Smooth muscle cell (in vitro differentiated cells): ENCODE results near the gene COL6A5. TPM values are rescaled to one million over a fixed set of nuclear protein-coding genes. Genes with fewer than 3 reads are reported as not detected.

Source experiments
- DNase-seq: peaks from one replicate; lab custom pipeline; 2025; ENCODE audit not compliant: unreplicated experiment; lab: John Stamatoyannopoulos, UW
- H2AFZ ChIP-seq: fragments of 200-600 bp; sonication (generic); 2 replicates; pipeline ENCODE4 v1.6.0; 2016; ENCODE audit warnings: antibody characterized with exemption, low read depth, mild to moderate bottlenecking
- H3F3A ChIP-seq: fragments of 200-600 bp; sonication (generic); 2 replicates; pipeline ENCODE4 v1.6.0; 2017; ENCODE audit warnings: antibody characterized with exemption, low read depth
- H3K27ac ChIP-seq: fragments of 200-600 bp; sonication (generic); 2 replicates; pipeline ENCODE4 v1.5.1; 2016; ENCODE audit warnings: low read depth, mild to moderate bottlenecking
- H3K27me3 ChIP-seq: fragments of 200-600 bp; sonication (generic); 2 replicates; pipeline ENCODE4 v1.6.1; 2016; ENCODE audit warnings: low read depth, mild to moderate bottlenecking
- H3K36me3 ChIP-seq: fragments of 200-600 bp; sonication (generic); 2 replicates; pipeline ENCODE4 v1.5.1; 2016; ENCODE audit warnings: low read depth
- H3K4me1 ChIP-seq: fragments of 200-600 bp; sonication (generic); 2 replicates; pipeline ENCODE4 v1.5.1; 2016; ENCODE audit warnings: low read depth
- H3K4me2 ChIP-seq: fragments of 200-600 bp; sonication (generic); 2 replicates; pipeline ENCODE4 v1.6.0; 2016; ENCODE audit warnings: mild to moderate bottlenecking
- H3K4me3 ChIP-seq: fragments of 200-600 bp; sonication (generic); 2 replicates; pipeline ENCODE4 v1.5.1; 2016; ENCODE audit warnings: mild to moderate bottlenecking
- H3K79me2 ChIP-seq: fragments of 200-600 bp; sonication (generic); 2 replicates; pipeline ENCODE4 v1.6.0; 2016; ENCODE audit warnings: low read depth, mild to moderate bottlenecking
- H3K9ac ChIP-seq: fragments of 200-600 bp; sonication (generic); 2 replicates; pipeline ENCODE4 v1.6.0; 2016; ENCODE audit warnings: low read depth
- H3K9me3 ChIP-seq: fragments of 200-600 bp; sonication (generic); replicated peaks from 2 replicates; pipeline ENCODE4 v1.5.1; 2016; ENCODE audit warnings: low read depth
- H4K20me1 ChIP-seq: fragments of 200-600 bp; sonication (generic); 2 replicates; pipeline ENCODE4 v1.6.0; 2016; ENCODE audit warnings: low read depth
- WGBS: methylation state at CpG from one replicate; pipeline ENCODE4 v1.1.7; 2016; ENCODE audit warnings: low lambda C conversion rate; 5-methylcytosine and 5-hydroxymethylcytosine counted together
- polyA plus RNA-seq: library from polyadenylated mRNA; unstranded; fragments of >200 nt; fragmentation: Nextera tagmentation; extraction: Ambion mirVana; gene quantifications from 2 replicates; pipeline ENCODE4 v1.2.1, GENCODE V29; 2016
- total RNA-seq: library from RNA; depleted of rRNA; stranded (reverse); fragments of >200 nt; gene quantifications from 2 replicates; pipeline ENCODE4 v1.2.3, GENCODE V29; 2014
- TF ChIP-seq, protein P1 (sequence below): fragments of 200-600 bp; sonication (generic); IDR thresholded peaks from 2 replicates; pipeline ENCODE4 v1.5.1; 2017; ENCODE audit warnings: borderline replicate concordance, mild to moderate bottlenecking, antibody characterized with exemption; ENCODE audit not compliant: insufficient read depth, poor library complexity, severe bottlenecking

COL6A5 gene
- total and polyA plus RNA-seq, 2 experiments from 2014 or later: 1.2 TPM; not detected in 1

DNA sequence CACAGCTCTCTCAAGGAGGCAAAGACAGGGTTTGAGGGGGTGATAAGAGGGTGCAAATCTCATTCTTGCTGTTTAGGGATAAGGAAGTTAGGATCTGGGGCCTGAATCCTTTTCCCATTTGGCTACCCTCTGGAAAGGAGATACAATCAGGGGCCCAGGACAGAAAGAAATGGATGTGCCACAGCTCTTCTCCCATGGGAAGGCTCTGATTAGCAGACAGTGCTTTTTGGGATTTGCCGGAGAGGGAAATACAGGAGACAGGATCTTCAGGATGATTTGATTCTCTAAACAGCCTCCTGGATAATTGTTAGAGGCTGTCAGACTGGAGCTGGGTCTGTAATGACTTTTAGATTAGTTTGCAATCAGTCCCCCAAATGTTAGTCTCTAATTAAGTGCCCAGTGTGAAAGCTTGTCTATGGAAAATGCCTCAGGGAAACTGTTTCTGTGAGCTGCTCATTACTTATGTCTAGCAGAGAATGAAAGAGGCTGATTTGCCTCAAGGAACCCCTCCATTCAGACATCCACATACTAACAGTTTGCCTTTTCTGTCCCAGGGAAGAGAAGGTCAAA is 67.6 kb downstream of the COL6A5 start:
- Histone ChIP-seq H3K4me3 (no peak overlapping the region), H3K79me2 (no peaks in the 10 kb centered on the region), H3K9me3 (no peaks in the 10 kb centered on the region), H3F3A (no peaks in the 10 kb centered on the region), H3K36me3 (no peaks in the 10 kb centered on the region), H3K4me2 (no peak overlapping the region), H3K9ac (no peak overlapping the region), H3K27ac (no peak overlapping the region), H3K4me1 (no peaks in the 10 kb centered on the region), H3K27me3 (no peaks in the 10 kb centered on the region), H4K20me1 (no peaks in the 10 kb centered on the region), H2AFZ (no peak overlapping the region)
- TF ChIP-seq, protein P1, sequence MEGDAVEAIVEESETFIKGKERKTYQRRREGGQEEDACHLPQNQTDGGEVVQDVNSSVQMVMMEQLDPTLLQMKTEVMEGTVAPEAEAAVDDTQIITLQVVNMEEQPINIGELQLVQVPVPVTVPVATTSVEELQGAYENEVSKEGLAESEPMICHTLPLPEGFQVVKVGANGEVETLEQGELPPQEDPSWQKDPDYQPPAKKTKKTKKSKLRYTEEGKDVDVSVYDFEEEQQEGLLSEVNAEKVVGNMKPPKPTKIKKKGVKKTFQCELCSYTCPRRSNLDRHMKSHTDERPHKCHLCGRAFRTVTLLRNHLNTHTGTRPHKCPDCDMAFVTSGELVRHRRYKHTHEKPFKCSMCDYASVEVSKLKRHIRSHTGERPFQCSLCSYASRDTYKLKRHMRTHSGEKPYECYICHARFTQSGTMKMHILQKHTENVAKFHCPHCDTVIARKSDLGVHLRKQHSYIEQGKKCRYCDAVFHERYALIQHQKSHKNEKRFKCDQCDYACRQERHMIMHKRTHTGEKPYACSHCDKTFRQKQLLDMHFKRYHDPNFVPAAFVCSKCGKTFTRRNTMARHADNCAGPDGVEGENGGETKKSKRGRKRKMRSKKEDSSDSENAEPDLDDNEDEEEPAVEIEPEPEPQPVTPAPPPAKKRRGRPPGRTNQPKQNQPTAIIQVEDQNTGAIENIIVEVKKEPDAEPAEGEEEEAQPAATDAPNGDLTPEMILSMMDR: no peak
- WGBS: 4% methylated on average over 1 of the region's 1 CpG
- no peak for DNase-seq

DNA sequence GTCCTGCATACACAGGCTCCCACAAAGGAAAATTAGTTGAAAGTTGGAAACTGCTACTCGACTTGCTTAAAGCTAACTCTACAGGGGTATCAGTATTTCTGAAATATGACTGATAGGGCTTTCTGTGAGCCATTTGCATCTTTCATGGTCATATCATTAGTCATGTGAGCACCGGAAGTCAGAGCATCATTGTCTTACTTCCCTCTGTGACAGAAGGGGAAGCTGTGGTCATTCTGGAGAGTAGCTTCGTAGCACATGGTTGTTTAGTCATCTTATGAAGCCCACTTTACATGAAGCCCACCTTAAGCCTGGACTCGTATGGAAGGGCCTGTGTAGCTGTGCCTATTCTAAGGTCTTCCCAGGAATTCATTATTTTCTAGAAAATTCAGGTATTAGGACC is 69.0 kb downstream of the COL6A5 start:
- DNase-seq: no peak
- Histone ChIP-seq H3K4me1 (no peaks in the 10 kb centered on the region), H3F3A (no peaks in the 10 kb centered on the region), H3K36me3 (no peaks in the 10 kb centered on the region), H3K9ac (no peak overlapping the region), H3K79me2 (no peaks in the 10 kb centered on the region), H3K4me2 (no peak overlapping the region), H4K20me1 (no peaks in the 10 kb centered on the region), H3K27me3 (no peaks in the 10 kb centered on the region), H3K27ac (no peak overlapping the region), H2AFZ (no peak overlapping the region), H3K4me3 (no peak overlapping the region), H3K9me3 (no peaks in the 10 kb centered on the region)
- WGBS: 93% methylated on average over 4 of the region's 4 CpGs
- TF ChIP-seq, protein P1: no peak

DNA sequence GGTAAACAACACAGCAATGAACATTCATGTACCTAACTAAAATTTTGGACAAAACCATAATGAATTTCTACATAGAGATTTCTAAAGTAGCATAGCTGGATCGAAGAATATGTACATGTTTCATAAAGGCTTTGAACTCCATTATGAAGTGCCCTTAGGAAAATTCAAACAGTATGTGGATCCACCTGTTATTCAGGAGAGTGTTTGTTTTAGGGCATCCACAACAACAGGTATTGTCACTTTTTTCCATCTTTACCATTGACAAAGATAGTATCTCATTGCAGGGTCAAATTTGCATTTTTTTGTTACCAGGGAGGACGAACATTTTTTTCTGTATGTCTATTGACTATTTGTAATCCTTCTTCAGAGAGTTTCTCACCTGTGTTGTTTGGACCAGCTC is 75.0 kb downstream of the COL6A5 start:
- no peaks in the 10 kb centered on the region for H3K36me3 ChIP-seq
- H3K4me3 ChIP-seq: no peak overlapping the region
- no peak overlapping the region for H3K9ac ChIP-seq
- no peaks in the 10 kb centered on the region for H3K79me2 ChIP-seq
- WGBS: 88% methylated on average over 2 of the region's 2 CpGs
- TF ChIP-seq, protein P1: no peak
- no peaks in the 10 kb centered on the region for H3K9me3 ChIP-seq
- no peaks in the 10 kb centered on the region for H3K27me3 ChIP-seq
- no peak overlapping the region for H3K27ac ChIP-seq
- no peaks in the 10 kb centered on the region for H3K4me1 ChIP-seq
- no peak for DNase-seq
- H3F3A ChIP-seq: peaks cover 6% of the 10 kb centered on the region
- no peak overlapping the region for H3K4me2 ChIP-seq
- no peak overlapping the region for H2AFZ ChIP-seq
- H4K20me1 ChIP-seq: no peaks in the 10 kb centered on the region

DNA sequence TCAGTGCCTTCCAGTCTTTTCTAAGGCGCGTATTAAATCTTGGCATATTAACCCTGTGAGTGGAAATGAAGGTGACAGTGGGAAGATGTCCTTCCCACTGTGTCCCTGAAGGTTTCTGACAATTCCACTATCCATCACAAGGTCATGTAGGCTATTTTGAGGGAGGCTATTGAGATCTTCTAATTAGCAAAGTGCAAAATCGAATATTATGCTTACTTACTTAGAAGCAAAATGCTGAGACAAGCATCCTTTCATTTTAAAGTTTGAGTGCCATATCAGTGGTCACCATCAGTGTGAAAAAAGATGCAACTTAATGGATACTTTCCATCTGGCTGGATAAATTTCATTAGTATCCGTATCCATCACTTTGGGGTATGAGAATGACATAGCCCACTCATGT is 77.6 kb downstream of the COL6A5 start:
- Histone ChIP-seq H3K9ac (no peak overlapping the region), H3K79me2 (no peaks in the 10 kb centered on the region), H4K20me1 (no peaks in the 10 kb centered on the region), H3K9me3 (no peaks in the 10 kb centered on the region), H3K4me2 (no peak overlapping the region), H3K36me3 (no peaks in the 10 kb centered on the region), H2AFZ (no peak overlapping the region), H3K27ac (no peak overlapping the region), H3K27me3 (no peaks in the 10 kb centered on the region), H3K4me3 (no peak overlapping the region), H3F3A (peaks cover 6% of the 10 kb centered on the region), H3K4me1 (no peaks in the 10 kb centered on the region)
- WGBS: 96% methylated on average over 4 of the region's 4 CpGs
- no peak for DNase-seq
- TF ChIP-seq, protein P1: no peak
